Fibroblast of the aortic adventitia (primary cell): ENCODE measurements around the gene SPTLC1. TPM values are rescaled to one million over a fixed set of nuclear protein-coding genes. Genes with fewer than 3 reads are reported as not detected.

ENCODE experiments used
- DNase-seq: peaks from one replicate; pipeline ENCODE4 v3.0.0-alpha.2; 2010; ENCODE audit warnings: low read depth
- H3K4me3 ChIP-seq: 2 replicates; pipeline ENCODE4 v1.5.1; 2011; ENCODE audit warnings: low read depth, mild to moderate bottlenecking, control low read depth, low read length, moderate library complexity
- total RNA-seq: library from RNA; depleted of rRNA; stranded (reverse); fragments of >200 nt; gene quantifications from 2 replicates; pipeline ENCODE4 v1.2.3, GENCODE V29; 2012; ENCODE audit warnings: low replicate concordance
- TF ChIP-seq, protein P1 (sequence below): IDR thresholded peaks from 2 replicates; pipeline ENCODE4 v1.5.1; 2011; ENCODE audit warnings: mild to moderate bottlenecking, low read length, control low read depth, inconsistent platforms; ENCODE audit not compliant: insufficient read depth

Gene SPTLC1
- total RNA-seq, 1 donor = 119 TPM

DNA sequence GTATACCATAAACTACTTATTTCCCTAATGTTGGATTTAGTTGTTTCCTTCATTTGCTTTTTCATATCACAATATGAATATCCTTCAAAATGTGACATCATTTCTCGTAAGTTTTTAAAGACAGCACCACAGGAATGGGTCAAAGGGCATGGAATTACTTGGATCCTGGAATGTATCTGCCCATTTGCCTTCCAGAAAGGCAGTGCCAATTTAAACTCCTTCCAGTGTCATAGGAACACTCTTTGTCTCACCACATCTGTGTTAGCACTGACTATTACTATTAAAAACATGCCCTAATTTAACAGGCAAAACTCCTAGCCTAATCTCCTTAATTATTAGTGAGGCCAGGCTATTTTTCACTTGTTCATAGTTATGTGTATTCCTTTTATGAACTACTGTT, 58.0 kb downstream of the SPTLC1 start:
- no peak overlapping the region for H3K4me3 ChIP-seq
- DNase-seq = no peak
- TF ChIP-seq, protein P1, sequence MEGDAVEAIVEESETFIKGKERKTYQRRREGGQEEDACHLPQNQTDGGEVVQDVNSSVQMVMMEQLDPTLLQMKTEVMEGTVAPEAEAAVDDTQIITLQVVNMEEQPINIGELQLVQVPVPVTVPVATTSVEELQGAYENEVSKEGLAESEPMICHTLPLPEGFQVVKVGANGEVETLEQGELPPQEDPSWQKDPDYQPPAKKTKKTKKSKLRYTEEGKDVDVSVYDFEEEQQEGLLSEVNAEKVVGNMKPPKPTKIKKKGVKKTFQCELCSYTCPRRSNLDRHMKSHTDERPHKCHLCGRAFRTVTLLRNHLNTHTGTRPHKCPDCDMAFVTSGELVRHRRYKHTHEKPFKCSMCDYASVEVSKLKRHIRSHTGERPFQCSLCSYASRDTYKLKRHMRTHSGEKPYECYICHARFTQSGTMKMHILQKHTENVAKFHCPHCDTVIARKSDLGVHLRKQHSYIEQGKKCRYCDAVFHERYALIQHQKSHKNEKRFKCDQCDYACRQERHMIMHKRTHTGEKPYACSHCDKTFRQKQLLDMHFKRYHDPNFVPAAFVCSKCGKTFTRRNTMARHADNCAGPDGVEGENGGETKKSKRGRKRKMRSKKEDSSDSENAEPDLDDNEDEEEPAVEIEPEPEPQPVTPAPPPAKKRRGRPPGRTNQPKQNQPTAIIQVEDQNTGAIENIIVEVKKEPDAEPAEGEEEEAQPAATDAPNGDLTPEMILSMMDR = no peak

DNA sequence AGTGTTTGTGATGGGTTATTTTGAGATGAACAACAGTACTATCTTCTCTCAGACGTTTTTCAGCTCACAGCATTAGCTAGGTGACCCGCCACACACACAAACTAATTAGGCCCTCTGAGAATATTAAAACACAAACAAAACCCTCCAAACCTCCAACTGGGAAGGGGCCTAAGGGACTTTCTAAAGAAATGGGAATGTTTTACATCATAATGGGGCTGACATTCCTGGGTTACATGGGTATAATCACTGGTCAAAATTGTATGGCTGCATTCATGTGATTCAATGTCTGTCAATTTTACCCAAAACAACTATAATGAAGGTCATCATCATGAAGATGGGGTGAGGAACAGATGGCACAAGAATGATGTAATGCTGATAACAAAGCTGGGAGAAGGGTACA, 59.6 kb downstream of the SPTLC1 start:
- no peak overlapping the region for H3K4me3 ChIP-seq
- DNase-seq = no peak
- TF ChIP-seq, protein P1 = no peak

DNA sequence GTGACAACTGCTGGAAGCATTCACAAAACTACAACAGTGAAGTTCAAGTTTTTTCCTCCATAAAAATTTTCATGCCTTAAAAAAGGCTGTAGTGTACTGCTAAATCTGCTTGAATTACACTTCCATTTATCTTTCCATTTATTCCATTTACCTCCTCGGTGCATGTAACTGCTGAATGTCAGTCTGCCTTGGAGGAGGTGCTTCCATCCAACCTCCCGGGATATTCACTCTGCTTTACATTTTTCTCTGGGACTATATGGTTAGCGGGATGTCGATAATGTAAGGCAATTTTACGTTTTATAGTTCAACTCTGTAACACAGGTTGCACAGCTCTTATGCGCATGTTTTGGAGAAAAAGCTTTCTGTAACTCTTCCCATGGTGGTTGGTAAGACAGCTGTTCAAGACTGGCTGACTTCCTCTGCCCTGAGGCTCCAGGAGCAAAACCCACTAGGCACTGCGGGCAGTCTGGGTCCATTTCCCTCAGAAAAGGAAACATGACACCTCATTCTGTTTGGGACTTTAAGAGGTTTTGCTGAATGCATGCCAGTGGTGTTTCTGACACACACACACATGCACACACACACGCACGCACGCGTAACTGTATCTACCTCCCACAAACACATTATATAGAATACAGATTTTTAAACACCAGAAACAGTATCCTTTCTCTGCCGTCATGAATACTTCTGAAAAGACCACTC, 66.1 kb downstream of the SPTLC1 start:
- H3K4me3 ChIP-seq = no peak overlapping the region
- TF ChIP-seq, protein P1 = no peak
- DNase-seq = no peak

DNA sequence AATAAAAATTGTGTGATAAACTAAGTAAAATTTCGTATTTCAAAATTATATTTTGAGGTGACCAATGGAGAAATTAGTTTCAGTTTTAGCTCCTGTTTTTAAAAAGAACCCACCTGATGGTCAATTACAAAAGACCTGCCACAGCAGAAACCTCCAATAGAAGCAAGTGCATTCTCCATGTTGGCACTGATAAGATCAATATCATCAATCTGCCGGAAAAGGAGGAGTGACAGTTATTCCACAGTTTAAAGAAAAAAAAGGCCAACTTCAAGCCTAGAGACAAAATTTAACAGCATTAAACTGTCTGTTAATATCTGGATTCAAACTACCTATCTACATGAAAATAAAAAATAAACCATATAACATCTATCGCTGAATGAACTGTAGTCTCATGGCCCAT, 67.7 kb downstream of the SPTLC1 start:
- no peak overlapping the region for H3K4me3 ChIP-seq
- TF ChIP-seq, protein P1 = no peak

DNA sequence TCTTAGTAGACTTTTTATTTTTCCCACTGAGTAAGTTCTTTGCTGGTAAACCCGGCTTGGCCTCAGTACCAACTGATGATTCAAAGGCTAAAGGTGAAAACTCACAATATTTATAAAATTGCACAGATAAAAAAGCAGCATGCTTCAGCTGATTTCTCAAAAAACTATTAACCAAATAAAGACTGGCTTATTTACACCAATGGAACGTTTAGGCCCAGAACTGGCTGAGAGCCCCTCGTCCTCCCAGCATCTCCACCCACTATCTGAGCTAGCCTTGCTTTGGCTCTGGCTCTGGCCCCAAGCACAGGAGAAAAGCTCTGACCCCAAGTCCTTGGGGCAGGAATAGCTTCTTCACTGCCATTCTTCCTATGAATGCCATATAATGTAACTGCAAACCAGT, 68.5 kb downstream of the SPTLC1 start:
- DNase-seq = no peak

More for the DNA sequence above, 67.7 kb downstream of the SPTLC1 start:
- DNase-seq = no peak

DNA sequence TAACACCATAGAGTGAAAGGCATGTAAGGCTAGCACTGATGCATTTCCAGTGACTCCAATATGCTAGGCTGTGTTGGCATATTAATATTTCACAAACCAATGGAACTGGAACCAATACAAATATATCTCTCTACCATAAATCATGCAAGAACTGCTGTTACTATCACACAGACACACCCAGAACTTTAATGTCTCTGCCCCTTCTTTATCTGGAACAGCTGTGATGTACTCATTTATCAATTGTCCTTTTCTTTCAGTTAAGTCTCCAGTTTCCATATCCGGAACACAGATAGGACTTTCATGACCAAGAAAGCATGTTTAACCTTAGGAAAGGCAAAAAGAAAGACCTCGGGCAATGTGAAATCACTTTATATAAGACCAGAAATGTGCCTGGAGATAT, 70.3 kb downstream of the SPTLC1 start:
- DNase-seq = no peak
- no peak overlapping the region for H3K4me3 ChIP-seq
- TF ChIP-seq, protein P1 = no peak

More for the DNA sequence above, 68.5 kb downstream of the SPTLC1 start:
- TF ChIP-seq, protein P1 = no peak
- H3K4me3 ChIP-seq = no peak overlapping the region

DNA sequence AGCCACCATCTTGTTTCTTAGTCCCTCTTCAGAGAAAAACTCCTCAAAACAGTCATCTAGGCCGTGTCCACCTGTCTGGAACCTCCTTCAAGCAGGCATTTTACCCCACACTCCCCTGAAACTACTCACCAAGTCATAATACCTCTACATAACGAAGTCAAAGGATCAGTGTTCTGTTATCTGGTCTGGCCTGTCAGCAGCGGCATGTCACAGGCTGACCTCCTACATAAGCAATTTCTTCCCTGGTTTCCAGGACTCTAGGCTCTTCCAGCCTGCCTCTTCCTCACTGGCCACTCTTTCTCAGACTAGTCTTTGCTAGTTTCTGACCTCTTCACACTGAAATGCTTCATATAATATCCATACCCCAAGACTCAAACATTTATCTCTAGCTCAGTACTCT, 72.2 kb downstream of the SPTLC1 start:
- no peak overlapping the region for H3K4me3 ChIP-seq
- no peak for DNase-seq
- TF ChIP-seq, protein P1 = no peak
